GM12878 (cell line): ENCODE measurements around the gene PPP2R2B. TPM values are rescaled to one million over a fixed set of nuclear protein-coding genes. Genes with fewer than 3 reads are reported as not detected.
"Not testable (repeated sequence)": the region's sequence is repeated elsewhere in the genome, so short reads cannot be mapped to it uniquely, and the experiment has no call there.

Source experiments
- ATAC-seq: fragments of 200-7000 bp; cut with Tn5 transposase; 3 replicates; pipeline ENCODE4 v1.9.1; 2020; ENCODE audit warnings: mild to moderate bottlenecking, moderate library complexity
- BruUV-seq: library from RNA; stranded (reverse); fragments of 400-500 nt; replicated peaks from 2 replicates; lab custom pipeline; 2021; lab: Mats Ljungman, UMichigan
- CTCF ChIA-PET: fragments of 300-600 bp; sonication (Branson Sonifier 250); formaldehyde crosslinking; extraction: SDS; loops from one replicate; lab custom pipeline; 2021; ENCODE audit warnings: inconsistent platforms; lab: Yijun Ruan, JAX
- POLR2A ChIA-PET: fragments of 350-600 bp; formaldehyde crosslinking; extraction: SDS; loops from one replicate; lab custom pipeline; 2021; ENCODE audit warnings: inconsistent platforms; lab: Charles Lee
- RAD21 ChIA-PET: fragments of 300-600 bp; sonication (Branson Sonifier 250); formaldehyde crosslinking; loops from one replicate; lab custom pipeline; 2023; ENCODE audit warnings: antibody characterized with exemption; ENCODE audit not compliant: unreplicated experiment; lab: Charles Lee
- SMC1A ChIA-PET: fragments of 300-600 bp; sonication (Branson Sonifier 250); formaldehyde crosslinking; loops from one replicate; lab custom pipeline; 2023; ENCODE audit not compliant: unreplicated experiment, uncharacterized antibody; lab: Charles Lee
- DNase-seq: peaks from one replicate; pipeline ENCODE4 v3.0.0-alpha.2; 2011; ENCODE audit warnings: low read depth, low spot score
- FAIRE-seq: peaks from 3 replicates; lab custom pipeline; 2011; peaks lifted over from hg19 to GRCh38; lab: Jason Lieb, UNC
- H2AFZ ChIP-seq: 2 replicates; pipeline ENCODE4 v1.6.0; 2011; ENCODE audit warnings: low read depth, low read length, control low read depth; ENCODE audit not compliant: control insufficient read depth
- H3K27ac ChIP-seq: 2 replicates; pipeline ENCODE4 v1.5.1; 2011; ENCODE audit warnings: control low read depth; ENCODE audit not compliant: control insufficient read depth, insufficient read depth
- H3K27me3 ChIP-seq, 2 experiments: replicated peaks in 1 of 2; 2 replicates each; pipeline versions ENCODE4 v1.6.0 to v1.6.1; 2011; ENCODE audit warnings: low read length in 1 of 2; ENCODE audit not compliant: control insufficient read depth in 2 of 2, insufficient read depth in 2 of 2
- H3K36me3 ChIP-seq, 2 experiments: 2 replicates each; pipeline ENCODE4 v1.5.1; 2011; ENCODE audit warnings: low read length in 1 of 2; ENCODE audit not compliant: control insufficient read depth in 2 of 2, insufficient read depth in 2 of 2
- H3K4me1 ChIP-seq: 2 replicates; pipeline ENCODE4 v1.6.1; 2011; ENCODE audit warnings: mild to moderate bottlenecking, low read length, moderate library complexity, mixed read lengths; ENCODE audit not compliant: control insufficient read depth, insufficient read depth
- H3K4me2 ChIP-seq: 2 replicates; pipeline ENCODE4 v1.6.0; 2011; ENCODE audit warnings: control low read depth; ENCODE audit not compliant: control insufficient read depth, insufficient read depth
- H3K4me3 ChIP-seq: fragments of 200-600 bp; sonication (generic); 2 replicates; pipeline ENCODE4 v1.5.1; 2016
- H3K79me2 ChIP-seq: 2 replicates; pipeline ENCODE4 v1.6.0; 2011; ENCODE audit warnings: low read length; ENCODE audit not compliant: control insufficient read depth, insufficient read depth
- H3K9ac ChIP-seq: 2 replicates; pipeline ENCODE4 v1.8.0; 2011; ENCODE audit warnings: low read length, control low read depth, mixed read lengths; ENCODE audit not compliant: control insufficient read depth, insufficient read depth
- H3K9me3 ChIP-seq: replicated peaks from 3 replicates; pipeline ENCODE4 v1.5.1; 2011; ENCODE audit warnings: mild to moderate bottlenecking, low read length; ENCODE audit not compliant: control insufficient read depth, insufficient read depth
- H4K20me1 ChIP-seq: 2 replicates; pipeline ENCODE4 v1.6.0; 2011; ENCODE audit not compliant: control insufficient read depth, insufficient read depth
- ATF2 ChIP-seq: IDR thresholded peaks from 2 replicates; pipeline ENCODE4 v1.6.1; 2012; ENCODE audit warnings: low read length, inconsistent platforms
- CHD2 ChIP-seq: IDR thresholded peaks from 2 replicates; pipeline ENCODE4 v1.6.1; 2011; ENCODE audit warnings: low read depth, low read length, improper control_type of control experiment, borderline replicate concordance
- ESRRA ChIP-seq: IDR thresholded peaks from 2 replicates; pipeline ENCODE4 v1.6.1; 2012; ENCODE audit warnings: mild to moderate bottlenecking, low read length, improper control_type of control experiment
- FOS ChIP-seq: IDR thresholded peaks from 3 replicates; pipeline ENCODE4 v1.6.1; 2011; ENCODE audit warnings: borderline replicate concordance; ENCODE audit not compliant: insufficient read length; ENCODE audit errors: extremely low read depth
- GABPA ChIP-seq: IDR thresholded peaks from 2 replicates; pipeline ENCODE4 v1.6.1; 2014; ENCODE audit warnings: antibody characterized with exemption, low read depth, mild to moderate bottlenecking, inconsistent platforms
- MTA2 ChIP-seq: fragments of 450-650 bp; IDR thresholded peaks from 2 replicates; pipeline ENCODE4 v1.6.1; 2016; ENCODE audit warnings: low read depth, mild to moderate bottlenecking, moderate library complexity
- NFYA ChIP-seq: IDR thresholded peaks from 2 replicates; pipeline ENCODE4 v1.6.1; 2011; ENCODE audit warnings: low read depth, mild to moderate bottlenecking, low read length, improper control_type of control experiment, borderline replicate concordance
- NFYB ChIP-seq: IDR thresholded peaks from 2 replicates; pipeline ENCODE4 v1.6.1; 2011; ENCODE audit warnings: low read depth, mild to moderate bottlenecking, low read length, improper control_type of control experiment, moderate library complexity; ENCODE audit not compliant: insufficient read depth
- RCOR1 ChIP-seq: conservative IDR thresholded peaks from 2 replicates; pipeline ENCODE4 v1.6.1; 2012; ENCODE audit warnings: low read depth, low read length, improper control_type of control experiment
- SIN3A ChIP-seq: IDR thresholded peaks from 2 replicates; pipeline ENCODE4 v1.6.1; 2012; ENCODE audit warnings: low read depth, low read length, improper control_type of control experiment
- ZBTB40 ChIP-seq: fragments of 450-650 bp; IDR thresholded peaks from 2 replicates; pipeline ENCODE4 v1.6.1; 2016; ENCODE audit warnings: mild to moderate bottlenecking, moderate library complexity, borderline replicate concordance
- ZNF207 ChIP-seq: fragments of 450-650 bp; IDR thresholded peaks from 2 replicates; pipeline ENCODE4 v1.6.1; 2014; ENCODE audit warnings: antibody characterized with exemption, mild to moderate bottlenecking, borderline replicate concordance
- ZNF24 ChIP-seq: fragments of 450-650 bp; IDR thresholded peaks from 2 replicates; pipeline ENCODE4 v1.6.1; 2017; ENCODE audit warnings: antibody characterized with exemption, mild to moderate bottlenecking
- WGBS: methylation state at CpG from one replicate; pipeline ENCODE4 v1.1.6; 2016; ENCODE audit warnings: low lambda C conversion rate; ENCODE audit not compliant: insufficient replicate concordance, insufficient coverage; ENCODE audit errors: missing lambda C conversion rate; 5-methylcytosine and 5-hydroxymethylcytosine counted together
- in situ Hi-C: fragments of 300-500 bp; cut with MboI; formaldehyde crosslinking; loops from 9 replicates; pipeline ENCODE4 v1.14.3; 2018; ENCODE audit warnings: mixed read lengths
- intact Hi-C: fragments of 100-400 bp; cut with micrococcal nuclease; formaldehyde crosslinking; loops from one replicate; pipeline ENCODE4 v1.14.2; 2022; ENCODE audit not compliant: unreplicated experiment
- polyA plus RNA-seq, 11 experiments: library from polyadenylated mRNA; depleted of rRNA in 4 of 11; unstranded in 6 of 11; stranded (reverse) in 5 of 11; fragments of >200 nt; fragmentation: Nextera tagmentation in 4 of 11; fragmentation: Illumina TruSeq in 1 of 11; extraction: Ambion mirVana in 4 of 11; extraction: Trizol in 1 of 11; gene quantifications; 1 replicate in 1 of 11; 2 replicates in 10 of 11; pipeline versions ENCODE4 v1.2.1 to v1.2.3, GENCODE V29; 2011 to 2016; ENCODE audit warnings: inconsistent platforms in 2 of 11, missing spikeins in 2 of 11, low read depth in 1 of 11
- total RNA-seq, 4 experiments: library from RNA; depleted of rRNA in 3 of 4; stranded (reverse); fragments of >200 nt in 3 of 4; fragmentation: Illumina TruSeq in 1 of 4; extraction: Trizol in 1 of 4; gene quantifications; 2 replicates each; pipeline versions ENCODE4 v1.2.1 to v1.2.3, GENCODE V29; 2013 to 2021

The PPP2R2B gene
- total and polyA plus RNA-seq, 10 of the 15 experiments (the other 5 are each of a cell fraction or from before 2014, with no cell fraction given): not detected

GRCh38 chr5:146728746-146729145, 149.8 kb downstream of the PPP2R2B start:
- BruUV-seq, ATAC-seq, RAD21 ChIA-PET, H3K27me3 ChIP-seq, H3K36me3 ChIP-seq, H3K79me2 ChIP-seq, H3K9me3 ChIP-seq, in situ Hi-C loops, H3K4me3 ChIP-seq, SMC1A ChIA-PET, H3K9ac ChIP-seq, H3K27ac ChIP-seq, intact Hi-C loops, CTCF ChIA-PET, H3K4me1 ChIP-seq, H2AFZ ChIP-seq, POLR2A ChIA-PET, H4K20me1 ChIP-seq, FAIRE-seq, DNase-seq, H3K4me2 ChIP-seq: not testable (repeated sequence)
- 33% methylated on average over 3 of the region's 3 CpGs for WGBS

GRCh38 chr5:146726891-146727290, 151.7 kb downstream of the PPP2R2B start:
- SMC1A ChIA-PET: interaction anchor here (0.8 to 1.0 kb wide), 2 partner anchors 8 to 11 kb away, joined by 3 read pairs; no protein-coding TSS in a partner anchor
- H3K9me3 ChIP-seq: no peaks in the 10 kb centered on the region; the same call in 2 of the 3 replicates
- no peaks in the 10 kb centered on the region for H3K27me3 ChIP-seq
- FAIRE-seq (no peak), DNase-seq (no peak), ATAC-seq (no peak)
- POLR2A ChIA-PET: no interaction called here
- no peak overlapping the region for H3K9ac ChIP-seq
- CTCF ChIA-PET: no interaction called here
- intact Hi-C loops (no loop called here), in situ Hi-C loops (no loop called here)
- RAD21 ChIA-PET: no interaction called here
- 6% methylated on average over 1 of the region's 1 CpG for WGBS
- no peak overlapping the region for H3K4me2 ChIP-seq
- H4K20me1 ChIP-seq: no peaks in the 10 kb centered on the region
- H3K36me3 ChIP-seq: no peaks in the 10 kb centered on the region
- no peak overlapping the region for H3K4me3 ChIP-seq
- no peaks in the 10 kb centered on the region for H3K79me2 ChIP-seq
- H3K4me1 ChIP-seq: no peaks in the 10 kb centered on the region
- BruUV-seq: no TSS peak
- H3K27ac ChIP-seq: no peak overlapping the region
- no peak overlapping the region for H2AFZ ChIP-seq
- no peak for TF ChIP-seq NFYB
- no peak for TF ChIP-seq RCOR1
- no peak for TF ChIP-seq MTA2
- no peak for TF ChIP-seq CHD2
- no peak for TF ChIP-seq ATF2
- TF ChIP-seq ZBTB40: no peak
- no peak for TF ChIP-seq ESRRA
- TF ChIP-seq SIN3A: no peak
- TF ChIP-seq GABPA: no peak
- TF ChIP-seq NFYA: no peak
- TF ChIP-seq ZNF24: no peak
- TF ChIP-seq FOS: no peak
- TF ChIP-seq ZNF207: no peak
